ENCODE data around the gene JAKMIP2. TPM values are rescaled to one million over a fixed set of nuclear protein-coding genes. Genes with fewer than 3 reads are reported as not detected.

JAKMIP2 gene
- total and polyA plus RNA-seq, 10 of the 15 experiments (the other 5 are each of a cell fraction or from before 2014, with no cell fraction given), result 0.51 to 1.8 (median 0.89) TPM

- ChIA-PET SMC1A (ENCODE audit: uncharacterized antibody, unreplicated experiment) (interaction anchor here (0.5 to 1.2 kb wide), 3 partner anchors 55 to 259 kb away, joined by 3 read pairs; no protein-coding TSS in a partner anchor), CTCF (interaction anchor here (8.9 kb wide), 1 partner anchor 190 kb away, joined by 108 read pairs; no protein-coding TSS in a partner anchor), RAD21 (ENCODE audit: unreplicated experiment) (no interaction called here), POLR2A (no interaction called here)
- H3K9ac ChIP-seq (ENCODE audit: control insufficient read depth, insufficient read depth, low read length), result no peak overlapping the region
- TF ChIP-seq PAX8 (IDR thresholded peaks at IDR 0.05) (no peak), SMARCA5 (IDR thresholded peaks at IDR 0.05) (no peak)
- intact Hi-C loops (cut with micrococcal nuclease; ENCODE audit: unreplicated experiment), result no loop called here
- H3K27ac ChIP-seq (ENCODE audit: control insufficient read depth, insufficient read depth), result no peak overlapping the region
- H3K27me3 ChIP-seq (replicated peaks in 1 of 2; ENCODE audit: control insufficient read depth in 2 of 2, insufficient read depth in 2 of 2, low read length in 1 of 2), result no peaks in the 10 kb centered on the region
- DNase-seq (ENCODE audit: low read depth, low spot score) (no peak), ATAC-seq (no peak), FAIRE-seq (no peak)
- no peak overlapping the region for H2AFZ ChIP-seq (ENCODE audit: control insufficient read depth, low read depth, low read length)
- H4K20me1 ChIP-seq (ENCODE audit: control insufficient read depth, insufficient read depth), result no peaks in the 10 kb centered on the region
- no peak overlapping the region for H3K4me3 ChIP-seq
- H3K36me3 ChIP-seq (ENCODE audit: control insufficient read depth in 2 of 2, insufficient read depth in 2 of 2, low read length in 1 of 2), result no peaks in the 10 kb centered on the region
- H3K4me1 ChIP-seq (ENCODE audit: control insufficient read depth, insufficient read depth, low read length), result no peaks in the 10 kb centered on the region
- H3K79me2 ChIP-seq (ENCODE audit: control insufficient read depth, insufficient read depth, low read length), result no peaks in the 10 kb centered on the region
- in situ Hi-C loops (cut with MboI), result no loop called here
- H3K9me3 ChIP-seq (replicated peaks; ENCODE audit: control insufficient read depth, insufficient read depth, low read length), result no peaks in the 10 kb centered on the region
- H3K4me2 ChIP-seq (ENCODE audit: control insufficient read depth, insufficient read depth), result no peak overlapping the region
- BruUV-seq (replicated peaks), result no TSS peak
Measured at GRCh38 chr5:147633173-147633572, 149.4 kb downstream of the JAKMIP2 start.

GRCh38 chr5:147631428-147632003 is 151.0 kb downstream of the JAKMIP2 start:
- Histone ChIP-seq H3K9ac (ENCODE audit: control insufficient read depth, insufficient read depth, low read length) (no peak overlapping the region), H3K4me1 (ENCODE audit: control insufficient read depth, insufficient read depth, low read length) (no peaks in the 10 kb centered on the region), H3K4me3 (no peak overlapping the region), H3K27ac (ENCODE audit: control insufficient read depth, insufficient read depth) (no peak overlapping the region), H3K36me3 (ENCODE audit: control insufficient read depth in 2 of 2, insufficient read depth in 2 of 2, low read length in 1 of 2) (no peaks in the 10 kb centered on the region), H3K9me3 (replicated peaks; ENCODE audit: control insufficient read depth, insufficient read depth, low read length) (no peaks in the 10 kb centered on the region), H3K27me3 (replicated peaks in 1 of 2; ENCODE audit: control insufficient read depth in 2 of 2, insufficient read depth in 2 of 2, low read length in 1 of 2) (no peaks in the 10 kb centered on the region), H2AFZ (ENCODE audit: control insufficient read depth, low read depth, low read length) (no peak overlapping the region), H3K79me2 (ENCODE audit: control insufficient read depth, insufficient read depth, low read length) (no peaks in the 10 kb centered on the region), H3K4me2 (ENCODE audit: control insufficient read depth, insufficient read depth) (no peak overlapping the region), H4K20me1 (ENCODE audit: control insufficient read depth, insufficient read depth) (no peaks in the 10 kb centered on the region)
- DNase-seq (ENCODE audit: low read depth, low spot score), result no peak
- WGBS (ENCODE audit: insufficient coverage, insufficient replicate concordance, low lambda C conversion rate, missing lambda C conversion rate), result 31% methylated on average over 4 of the region's 4 CpGs
- intact Hi-C loops (cut with micrococcal nuclease; ENCODE audit: unreplicated experiment), result no loop called here
- ChIA-PET SMC1A (ENCODE audit: uncharacterized antibody, unreplicated experiment) (no interaction called here), RAD21 (ENCODE audit: unreplicated experiment) (no interaction called here), POLR2A (no interaction called here), CTCF (interaction anchor here (8.9 kb wide), 1 partner anchor 192 kb away, joined by 108 read pairs; no protein-coding TSS in a partner anchor)
- in situ Hi-C loops (cut with MboI), result no loop called here
- FAIRE-seq, result no peak
- no TSS peak for BruUV-seq (replicated peaks)
- ATAC-seq, result no peak
- no peak for TF ChIP-seq EGR1 (IDR thresholded peaks at IDR 0.05; ENCODE audit: borderline replicate concordance in 1 of 2, low read depth in 2 of 2, low read length in 2 of 2)
- TF ChIP-seq NR2F1 (conservative IDR thresholded peaks at IDR 0.05), result no peak
- no peak for TF ChIP-seq MEF2A (IDR thresholded peaks at IDR 0.05; ENCODE audit: insufficient read depth, low read depth, low read length)
- no peak for TF ChIP-seq ZNF384 (IDR thresholded peaks at IDR 0.05; ENCODE audit: borderline replicate concordance, low read depth, low read length)
- TF ChIP-seq YY1 (IDR thresholded peaks at IDR 0.05; ENCODE audit: low read depth, low read length), result no peak
- TF ChIP-seq, protein P1, sequence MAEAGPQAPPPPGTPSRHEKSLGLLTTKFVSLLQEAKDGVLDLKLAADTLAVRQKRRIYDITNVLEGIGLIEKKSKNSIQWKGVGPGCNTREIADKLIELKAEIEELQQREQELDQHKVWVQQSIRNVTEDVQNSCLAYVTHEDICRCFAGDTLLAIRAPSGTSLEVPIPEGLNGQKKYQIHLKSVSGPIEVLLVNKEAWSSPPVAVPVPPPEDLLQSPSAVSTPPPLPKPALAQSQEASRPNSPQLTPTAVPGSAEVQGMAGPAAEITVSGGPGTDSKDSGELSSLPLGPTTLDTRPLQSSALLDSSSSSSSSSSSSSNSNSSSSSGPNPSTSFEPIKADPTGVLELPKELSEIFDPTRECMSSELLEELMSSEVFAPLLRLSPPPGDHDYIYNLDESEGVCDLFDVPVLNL (IDR thresholded peaks at IDR 0.05; ENCODE audit: low read depth, low read length), result no peak
- no peak for TF ChIP-seq STAT3 (IDR thresholded peaks at IDR 0.05; ENCODE audit: low read depth, low read length)
- no peak for TF ChIP-seq ETV6 (conservative IDR thresholded peaks at IDR 0.05 in 1 of 2, IDR thresholded peaks at IDR 0.05 in 1 of 2; ENCODE audit: borderline replicate concordance in 1 of 2, low read depth in 1 of 2)
- no peak for TF ChIP-seq SIX5 (IDR thresholded peaks at IDR 0.05; ENCODE audit: low read depth, low read length, severe bottlenecking)
- no peak for TF ChIP-seq SMAD5 (IDR thresholded peaks at IDR 0.05; ENCODE audit: low read depth)
- TF ChIP-seq GATAD2B (conservative IDR thresholded peaks at IDR 0.05; ENCODE audit: low read depth), result no peak

Measured in GM12878 (cell line).